Neuronal stem cell (in vitro differentiated cells): Measurements from ENCODE around the gene WDR62.

Experiments
- DNase-seq: peaks from one replicate; pipeline ENCODE4 v3.0.0-alpha.2; 2013; ENCODE audit warnings: low spot score
- H2AFZ ChIP-seq: one replicate; pipeline ENCODE4 v1.6.1; 2013; ENCODE audit warnings: mild to moderate bottlenecking, low read length, inconsistent platforms
- H2AK5ac ChIP-seq: 2 replicates; pipeline ENCODE4 v1.6.1; 2013; ENCODE audit warnings: low read depth, mild to moderate bottlenecking, inconsistent platforms, low read length, moderate library complexity, mixed read lengths
- H2BK120ac ChIP-seq: 2 replicates; pipeline ENCODE4 v1.6.1; 2013; ENCODE audit warnings: low read depth, mild to moderate bottlenecking, inconsistent platforms, low read length, moderate library complexity, mixed read lengths
- H2BK12ac ChIP-seq: one replicate; pipeline ENCODE4 v1.6.1; 2013; ENCODE audit warnings: low read length, inconsistent platforms
- H2BK15ac ChIP-seq: 2 replicates; pipeline ENCODE4 v1.6.1; 2013; ENCODE audit warnings: mild to moderate bottlenecking, low read length, inconsistent platforms, mixed read lengths
- H2BK5ac ChIP-seq: one replicate; pipeline ENCODE4 v1.6.1; 2013; ENCODE audit warnings: inconsistent platforms, mild to moderate bottlenecking, low read length, moderate library complexity
- H3K14ac ChIP-seq: one replicate; pipeline ENCODE4 v1.6.1; 2013; ENCODE audit warnings: low read length, inconsistent platforms
- H3K18ac ChIP-seq: 2 replicates; pipeline ENCODE4 v1.6.1; 2013; ENCODE audit warnings: low read length, inconsistent platforms
- H3K23ac ChIP-seq: 2 replicates; pipeline ENCODE4 v1.6.1; 2013; ENCODE audit warnings: low read depth, mild to moderate bottlenecking, mixed read lengths, low read length, inconsistent platforms; ENCODE audit not compliant: poor library complexity
- H3K27ac ChIP-seq: replicated peaks from 3 replicates; pipeline ENCODE4 v1.5.1; 2013; ENCODE audit warnings: low read length, inconsistent platforms
- H3K27me3 ChIP-seq, 3 experiments: 2 replicates each; pipeline ENCODE4 v1.6.1; 2013; ENCODE audit warnings: low read length in 3 of 3, mild to moderate bottlenecking in 2 of 3, inconsistent platforms in 1 of 3, low read depth in 1 of 3, mixed read lengths in 1 of 3, moderate library complexity in 1 of 3; ENCODE audit not compliant: control insufficient read depth in 3 of 3, insufficient read depth in 3 of 3
- H3K36me3 ChIP-seq, 2 donors: replicated peaks in 1 of 2; 2 replicates each; pipeline ENCODE4 v1.6.1; 2013; ENCODE audit warnings: low read length in 2 of 2; ENCODE audit not compliant: control insufficient read depth in 2 of 2, insufficient read depth in 2 of 2
- H3K4ac ChIP-seq: 2 replicates; pipeline ENCODE4 v1.6.1; 2013; ENCODE audit warnings: inconsistent platforms, mild to moderate bottlenecking, low read length, moderate library complexity
- H3K4me1 ChIP-seq, 2 donors: 1 replicate in 1 of 2; 2 replicates in 1 of 2; pipeline ENCODE4 v1.6.1; 2013; ENCODE audit warnings: low read length in 2 of 2, low read depth in 1 of 2; ENCODE audit not compliant: control insufficient read depth in 2 of 2, insufficient read depth in 1 of 2
- H3K4me2 ChIP-seq: one replicate; pipeline ENCODE4 v1.6.1; 2013; ENCODE audit warnings: mild to moderate bottlenecking, low read length, inconsistent platforms; ENCODE audit not compliant: insufficient read depth, poor library complexity, severe bottlenecking
- H3K4me3 ChIP-seq, 2 donors: 2 replicates each; pipeline ENCODE4 v1.5.1; 2013; ENCODE audit warnings: low read length in 2 of 2, mild to moderate bottlenecking in 2 of 2, inconsistent platforms in 1 of 2, moderate library complexity in 1 of 2
- H3K79me1 ChIP-seq: one replicate; pipeline ENCODE4 v1.6.1; 2013; ENCODE audit warnings: low read depth, mild to moderate bottlenecking, inconsistent platforms, low read length, moderate library complexity
- H3K9ac ChIP-seq: one replicate; pipeline ENCODE4 v1.6.1; 2013; ENCODE audit warnings: mild to moderate bottlenecking, low read depth, low read length, inconsistent platforms; ENCODE audit not compliant: poor library complexity
- H3K9me3 ChIP-seq, 2 donors: replicated peaks in 1 of 2; 2 replicates each; pipeline versions ENCODE3 to v1.6.1; 2013; ENCODE audit warnings: low read length in 2 of 2, mild to moderate bottlenecking in 2 of 2, inconsistent platforms in 1 of 2, low read depth in 1 of 2, mixed read lengths in 1 of 2, moderate library complexity in 1 of 2; ENCODE audit not compliant: control insufficient read depth in 2 of 2, insufficient read depth in 1 of 2
- H4K8ac ChIP-seq: one replicate; pipeline ENCODE4 v1.6.1; 2013; ENCODE audit warnings: low read depth, mild to moderate bottlenecking, inconsistent platforms, low read length, moderate library complexity
- H4K91ac ChIP-seq: one replicate; pipeline ENCODE4 v1.6.1; 2013; ENCODE audit warnings: low read length, low read depth, mild to moderate bottlenecking, inconsistent platforms; ENCODE audit not compliant: poor library complexity
- WGBS, 2 donors: extraction: QIAGEN DNeasy Blood & Tissue Kit; methylation state at CpG; one replicate each; pipeline ENCODE4 v1.1.7; 2013; ENCODE audit warnings: missing lambda C conversion rate in 2 of 2, mixed read lengths in 1 of 2; ENCODE audit not compliant: insufficient read length in 2 of 2, insufficient replicate concordance in 1 of 2; ENCODE audit errors: extremely low coverage in 2 of 2; 5-methylcytosine and 5-hydroxymethylcytosine counted together

WDR62 gene

GRCh38 chr19:36014012-36014924, 40.4 kb upstream of the WDR62 start, which contains the start of gene ALKBH6:
ALKBH6 (minus strand) TSS chr19:36014213; CDS start chr19:36013397, 816 bp downstream.
- H3K14ac ChIP-seq: no peak within 1 kb of the TSS
- H3K27ac ChIP-seq: no peak within 1 kb of the TSS
- peak within 1 kb of the TSS; percentile 56 for H3K23ac ChIP-seq
- no peaks in the 10 kb centered on the region for H3K9me3 ChIP-seq
- H3K9ac ChIP-seq: peak within 1 kb of the TSS; percentile 89
- peak within 1 kb of the TSS; percentile 64 for H2AK5ac ChIP-seq
- peak; percentile 96 for DNase-seq
- peak within 1 kb of the TSS; percentile 88 for H2AFZ ChIP-seq
- peaks cover 0 to 2% (median 0%) of the 10 kb centered on the region in 3 experiments for H3K27me3 ChIP-seq
- H2BK15ac ChIP-seq: no peak within 1 kb of the TSS
- H3K4ac ChIP-seq: no peak within 1 kb of the TSS
- peak within 1 kb of the TSS; percentile 90 to 91 for H3K4me3 ChIP-seq
- peak within 1 kb of the TSS; percentile 76 for H3K18ac ChIP-seq
- no CpG with 5 or more reads among the region's 42 CpGs for WGBS, 2 donors
- H4K91ac ChIP-seq: no peak within 1 kb of the TSS
- peak within 1 kb of the TSS; percentile 98 for H3K4me2 ChIP-seq
- peaks cover 25 to 34% of the 10 kb centered on the region in 2 donors for H3K36me3 ChIP-seq
- H2BK5ac ChIP-seq: no peak within 1 kb of the TSS
- no peak within 1 kb of the TSS for H4K8ac ChIP-seq
- peak within 1 kb of the TSS; percentile 64 for H2BK120ac ChIP-seq
- peaks cover 7 to 12% of the 10 kb centered on the region in 2 donors for H3K4me1 ChIP-seq
- peaks cover 7% of the 10 kb centered on the region for H3K79me1 ChIP-seq
- H2BK12ac ChIP-seq: no peak within 1 kb of the TSS

- DNase-seq: no peak
- no peaks in the 10 kb centered on the region for H3K9me3 ChIP-seq
- peaks cover 2 to 3% of the 10 kb centered on the region in 2 donors for H3K4me1 ChIP-seq
- H3K9ac ChIP-seq: no peak overlapping the region
- no peak overlapping the region for H4K91ac ChIP-seq
- no peak overlapping the region for H3K4me2 ChIP-seq
- H2AFZ ChIP-seq: no peak overlapping the region
- no CpG with 5 or more reads among the region's 22 CpGs for WGBS, 2 donors
- no peak overlapping the region for H2BK5ac ChIP-seq
- H3K14ac ChIP-seq: no peak overlapping the region
- no peak overlapping the region for H3K4me3 ChIP-seq
- no peak overlapping the region for H2BK120ac ChIP-seq
- H3K27me3 ChIP-seq: no peaks in the 10 kb centered on the region
- H2AK5ac ChIP-seq: no peak overlapping the region
- no peak overlapping the region for H3K4ac ChIP-seq
- H3K27ac ChIP-seq: no peak overlapping the region
- H2BK12ac ChIP-seq: no peak overlapping the region
- peak overlapping the region; percentile 78 for H4K8ac ChIP-seq
- no peak overlapping the region for H3K18ac ChIP-seq
- peaks cover 45 to 66% of the 10 kb centered on the region in 2 donors for H3K36me3 ChIP-seq
- no peaks in the 10 kb centered on the region for H3K79me1 ChIP-seq
- H2BK15ac ChIP-seq: no peak overlapping the region
- H3K23ac ChIP-seq: no peak overlapping the region
Measured at GRCh38 chr19:36019061-36019670, 35.5 kb upstream of the WDR62 start.

- no peak overlapping the region for H2BK12ac ChIP-seq
Measured at GRCh38 chr19:36023432-36023831, 31.3 kb upstream of the WDR62 start.

DNA sequence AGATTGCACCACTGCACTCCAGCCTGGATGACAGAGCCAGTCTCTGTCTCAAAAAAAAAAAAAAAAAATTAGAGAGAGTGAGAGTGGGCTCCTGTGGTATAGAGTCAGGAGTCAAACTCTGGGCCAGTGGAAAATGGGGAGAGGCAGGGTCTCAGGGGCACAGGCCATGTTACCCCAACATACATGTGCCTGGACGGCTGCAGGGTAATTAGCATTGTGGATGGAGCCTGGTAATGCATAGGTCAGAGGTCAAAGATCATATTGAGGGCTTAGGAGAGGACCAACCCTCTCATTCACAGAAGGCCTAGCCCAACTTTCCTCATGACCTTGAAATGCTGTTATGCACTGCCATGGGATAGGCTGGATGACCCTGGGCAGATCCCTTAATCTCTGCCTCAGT, 29.2 kb upstream of the WDR62 start:
- Histone ChIP-seq H3K18ac (no peak overlapping the region), H3K4ac (no peak overlapping the region), H2BK120ac (no peak overlapping the region), H2AK5ac (no peak overlapping the region), H3K9me3 (peaks cover 0 to 2% of the 10 kb centered on the region in 2 donors), H3K27me3 (no peaks in the 10 kb centered on the region), H3K4me2 (no peak overlapping the region), H3K79me1 (peaks cover 2% of the 10 kb centered on the region), H3K36me3 (peaks cover 50 to 66% of the 10 kb centered on the region in 2 donors), H3K4me1 (no peaks in the 10 kb centered on the region), H3K9ac (no peak overlapping the region), H3K27ac (no peak overlapping the region), H2AFZ (no peak overlapping the region), H2BK5ac (no peak overlapping the region), H4K91ac (no peak overlapping the region), H4K8ac (no peak overlapping the region), H3K23ac (no peak overlapping the region), H3K4me3 (no peak overlapping the region), H2BK12ac (no peak overlapping the region), H3K14ac (no peak overlapping the region), H2BK15ac (no peak overlapping the region)
- no CpG with 5 or more reads among the region's 1 CpG for WGBS, 2 donors
- no peak for DNase-seq

More at GRCh38 chr19:36023432-36023831, 31.3 kb upstream of the WDR62 start:
- WGBS, 2 donors: no CpG with 5 or more reads among the region's 5 CpGs
- no peak overlapping the region for H2AFZ ChIP-seq
- H2BK120ac ChIP-seq: no peak overlapping the region
- peaks cover 50 to 73% of the 10 kb centered on the region in 2 donors for H3K36me3 ChIP-seq
- H3K9ac ChIP-seq: no peak overlapping the region
- H2BK15ac ChIP-seq: no peak overlapping the region
- H3K4me1 ChIP-seq: no peaks in the 10 kb centered on the region
- no peak overlapping the region for H3K27ac ChIP-seq
- no peak overlapping the region for H4K8ac ChIP-seq
- no peak overlapping the region for H2AK5ac ChIP-seq
- no peak overlapping the region for H3K4ac ChIP-seq
- no peak overlapping the region for H4K91ac ChIP-seq
- no peak overlapping the region for H3K18ac ChIP-seq
- no peak for DNase-seq
- no peaks in the 10 kb centered on the region for H3K27me3 ChIP-seq
- no peak overlapping the region for H2BK5ac ChIP-seq
- H3K9me3 ChIP-seq: peaks cover 0 to 2% of the 10 kb centered on the region in 2 donors
- H3K4me2 ChIP-seq: no peak overlapping the region
- H3K4me3 ChIP-seq: no peak overlapping the region
- H3K23ac ChIP-seq: no peak overlapping the region
- H3K14ac ChIP-seq: no peak overlapping the region
- H3K79me1 ChIP-seq: no peaks in the 10 kb centered on the region
